Ascending aorta (tissue), 2 donors: ENCODE results near the gene ZNF574. TPM values are rescaled to one million over a fixed set of nuclear protein-coding genes. Genes with fewer than 3 reads are reported as not detected.

ENCODE experiments used
- DNase-seq, 2 donors: peaks; one replicate each; pipeline ENCODE4 v3.0.0-alpha.2; 2019; ENCODE audit warnings: low spot score in 2 of 2
- H3K27ac ChIP-seq, 2 donors: fragments of 200-600 bp; sonication (generic); one replicate each; pipeline ENCODE4 v1.5.1; 2016 to 2017; ENCODE audit warnings: mild to moderate bottlenecking in 1 of 2
- H3K27me3 ChIP-seq: fragments of 200-600 bp; sonication (generic); one replicate; pipeline ENCODE4 v1.5.1; 2017
- H3K36me3 ChIP-seq, 2 donors: fragments of 200-600 bp; sonication (generic); one replicate each; pipeline ENCODE4 v1.5.1; 2016
- H3K4me1 ChIP-seq, 2 donors: fragments of 200-600 bp; sonication (generic); one replicate each; pipeline ENCODE4 v1.5.1; 2016 to 2017; ENCODE audit warnings: mild to moderate bottlenecking in 1 of 2
- H3K4me3 ChIP-seq, 2 donors: fragments of 200-600 bp; sonication (generic); one replicate each; pipeline ENCODE4 v1.5.1; 2016 to 2017; ENCODE audit warnings: mild to moderate bottlenecking in 1 of 2
- H3K9me3 ChIP-seq, 2 donors: fragments of 200-600 bp; sonication (generic); one replicate each; pipeline ENCODE4 v1.5.1; 2016
- CTCF ChIP-seq, 3 experiments: fragments of 200-600 bp in 2 of 3; fragments of 450-650 bp in 1 of 3; sonication (generic) in 2 of 3; IDR thresholded peaks; one replicate each; pipeline ENCODE4 v1.5.1; 2016 to 2019; ENCODE audit warnings: antibody characterized with exemption in 3 of 3, mild to moderate bottlenecking in 1 of 3, moderate library complexity in 1 of 3
- intact Hi-C: fragments of 100-400 bp; cut with DNase I; formaldehyde crosslinking; loops from one replicate; pipeline ENCODE4 v1.15.1; 2023
- total RNA-seq: library from RNA; depleted of rRNA; stranded (reverse); fragments of >200 nt; gene quantifications from one replicate; pipeline ENCODE4 v1.1.0, GENCODE V29; 2016

ZNF574 gene
- total RNA-seq, 1 donor from 2014 or later, result 14.9 TPM

DNA sequence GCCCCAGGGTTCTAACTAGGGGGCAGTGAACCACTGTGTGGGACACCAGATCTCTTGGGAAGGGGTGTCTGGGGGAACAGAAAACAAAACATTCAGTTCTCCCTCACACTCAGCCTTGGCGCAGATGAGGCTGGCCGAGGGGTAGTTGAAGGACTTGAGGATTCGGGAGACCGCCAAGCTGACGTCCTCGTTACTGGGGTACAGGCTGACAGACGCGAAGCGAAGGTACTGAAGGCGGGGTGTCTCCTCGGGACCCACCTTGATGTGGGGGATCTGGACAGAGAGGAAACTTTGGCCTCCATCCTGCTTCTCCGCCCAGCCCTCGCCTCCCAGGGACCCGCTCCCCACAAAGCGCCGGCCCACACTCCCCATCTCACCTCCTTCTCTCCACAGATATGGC lies 13.6 kb upstream of the ZNF574 start:
- Histone ChIP-seq H3K9me3 (no peaks in the 10 kb centered on the region), H3K36me3 (peaks cover 22 to 38% of the 10 kb centered on the region in 2 donors), H3K4me3 (no peak overlapping the region), H3K27me3 (no peaks in the 10 kb centered on the region), H3K4me1 (no peaks in the 10 kb centered on the region), H3K27ac (no peak overlapping the region)
- no peak for DNase-seq
- no peak for TF ChIP-seq CTCF (IDR thresholded peaks at IDR 0.05)
- intact Hi-C loops, result no loop called here

- no peaks in the 10 kb centered on the region for H3K27me3 ChIP-seq
- H3K4me3 ChIP-seq, result no peak overlapping the region
- no peak for DNase-seq
- peaks cover 12 to 26% of the 10 kb centered on the region in 2 donors for H3K36me3 ChIP-seq
- no peak overlapping the region for H3K27ac ChIP-seq
- H3K4me1 ChIP-seq, result no peaks in the 10 kb centered on the region
- intact Hi-C loops, result no loop called here
- H3K9me3 ChIP-seq, result no peaks in the 10 kb centered on the region
- no peak for TF ChIP-seq CTCF (IDR thresholded peaks at IDR 0.05)
These were observed 11.5 kb upstream of the ZNF574 start for GRCh38 chr19:42064432-42064831.

DNA sequence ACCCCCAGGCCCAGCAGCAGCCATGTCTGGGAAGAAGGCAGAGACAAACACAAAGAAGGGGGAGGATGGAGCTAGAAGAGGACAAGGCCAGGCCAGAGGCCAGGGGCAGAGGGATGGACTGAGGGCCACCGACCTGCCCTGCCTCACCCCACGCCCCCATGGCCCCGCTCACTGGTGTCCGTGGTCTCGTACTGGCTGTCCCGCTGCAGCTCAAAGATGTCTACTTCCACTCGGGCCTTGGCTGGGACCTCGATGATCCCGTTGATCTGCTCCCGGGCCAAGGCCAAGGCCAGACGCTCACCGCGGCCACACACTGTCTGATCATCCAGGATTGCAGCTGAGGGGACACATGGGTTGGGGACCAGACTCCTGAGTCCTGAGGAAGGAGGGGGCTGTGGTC lies 10.9 kb upstream of the ZNF574 start:
- intact Hi-C loops, result no loop called here

DNA sequence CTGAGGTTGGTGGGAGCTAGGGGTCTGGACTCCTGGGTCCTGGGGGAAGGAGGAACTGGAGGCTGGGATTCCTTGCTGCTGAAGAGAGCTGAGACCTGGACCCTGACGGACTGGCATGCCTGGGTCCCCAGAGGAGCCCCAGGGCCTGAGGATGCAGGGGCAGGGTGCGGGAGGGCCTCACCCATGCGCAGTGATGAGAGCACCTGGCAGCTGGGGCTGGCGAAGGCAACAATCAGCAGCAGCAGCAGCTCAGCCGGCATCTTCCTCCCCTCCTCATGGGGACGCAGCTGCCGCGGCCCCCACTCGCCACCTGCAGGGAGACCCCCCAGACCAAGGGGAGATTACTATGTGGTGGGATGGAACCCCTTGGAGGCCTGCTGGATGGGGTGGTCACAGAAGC lies 10.5 kb upstream of the ZNF574 start:
- no peak for DNase-seq
- H3K36me3 ChIP-seq, result peaks cover 7 to 24% of the 10 kb centered on the region in 2 donors
- TF ChIP-seq CTCF (IDR thresholded peaks at IDR 0.05), result no peak
- H3K4me1 ChIP-seq, result peaks cover 0 to 4% of the 10 kb centered on the region in 2 donors
- H3K4me3 ChIP-seq, result no peak overlapping the region
- H3K9me3 ChIP-seq, result no peaks in the 10 kb centered on the region
- H3K27ac ChIP-seq, result no peak overlapping the region
- no peaks in the 10 kb centered on the region for H3K27me3 ChIP-seq
- intact Hi-C loops, result no loop called here

More for the DNA sequence above, 10.9 kb upstream of the ZNF574 start:
- Histone ChIP-seq H3K27me3 (no peaks in the 10 kb centered on the region), H3K36me3 (peaks cover 7 to 24% of the 10 kb centered on the region in 2 donors), H3K27ac (no peak overlapping the region), H3K9me3 (no peaks in the 10 kb centered on the region), H3K4me1 (no peaks in the 10 kb centered on the region), H3K4me3 (no peak overlapping the region)
- no peak for DNase-seq
- TF ChIP-seq CTCF (IDR thresholded peaks at IDR 0.05), result no peak

DNA sequence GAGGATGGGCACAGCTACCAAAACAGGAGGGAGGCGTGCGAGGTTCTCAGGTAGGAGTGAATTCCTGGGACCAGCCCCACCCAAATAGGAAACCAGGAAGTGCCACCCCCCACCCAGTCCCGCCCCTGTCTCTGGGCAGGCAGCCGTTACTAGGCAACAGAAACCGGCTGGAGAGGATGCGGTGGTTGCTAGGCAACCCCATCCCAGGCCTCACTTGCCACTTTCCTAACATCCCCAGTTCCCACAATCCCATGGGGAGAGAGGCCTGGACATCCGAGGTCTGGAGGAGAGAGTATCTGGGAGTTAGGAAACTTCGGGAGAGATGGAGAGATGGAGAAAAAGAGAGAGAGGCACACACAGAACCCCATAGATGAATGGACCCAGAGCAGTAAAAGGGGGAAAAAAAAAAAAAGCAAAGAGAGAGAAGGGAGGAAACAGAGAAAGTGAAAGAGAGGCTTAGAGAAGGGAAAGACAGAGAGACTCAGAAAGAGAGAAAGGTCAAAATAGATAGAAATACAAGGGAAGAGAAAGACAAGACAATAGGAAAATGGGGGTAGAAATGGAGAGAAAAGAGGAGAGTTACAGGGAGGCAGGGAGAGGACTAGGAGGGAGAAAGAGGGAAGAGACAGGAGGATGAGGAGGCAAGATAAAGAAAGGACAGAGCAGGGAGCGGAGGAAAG lies 9.8 kb upstream of the ZNF574 start:
- TF ChIP-seq CTCF (IDR thresholded peaks at IDR 0.05), result no peak
- Histone ChIP-seq H3K36me3 (peaks cover 7 to 24% of the 10 kb centered on the region in 2 donors), H3K9me3 (no peaks in the 10 kb centered on the region), H3K27ac (no peak overlapping the region), H3K4me3 (no peak overlapping the region), H3K4me1 (peaks cover 0 to 7% of the 10 kb centered on the region in 2 donors), H3K27me3 (no peaks in the 10 kb centered on the region)
- intact Hi-C loops, result no loop called here
- DNase-seq, result no peak
